Glutamatergic neuron (in vitro differentiated cells): ENCODE measurements around the gene AFM. TPM values are rescaled to one million over a fixed set of nuclear protein-coding genes. Genes with fewer than 3 reads are reported as not detected.

Source experiments
- DNase-seq: peaks from one replicate; pipeline ENCODE4 v3.0.0; 2022
- H3K27ac Mint-ChIP-seq: one replicate; pipeline ENCODE4 v1.8.0; 2020; ENCODE audit warnings: mild to moderate bottlenecking, mixed read lengths, inconsistent platforms; ENCODE audit not compliant: unreplicated experiment
- H3K27me3 Mint-ChIP-seq: one replicate; pipeline ENCODE4 v1.8.0; 2020; ENCODE audit warnings: mild to moderate bottlenecking, moderate library complexity, mixed read lengths, inconsistent platforms; ENCODE audit not compliant: unreplicated experiment
- H3K36me3 Mint-ChIP-seq: one replicate; pipeline ENCODE4 v1.8.0; 2020; ENCODE audit warnings: mild to moderate bottlenecking, mixed read lengths, inconsistent platforms; ENCODE audit not compliant: unreplicated experiment
- H3K4me1 Mint-ChIP-seq: one replicate; pipeline ENCODE4 v1.8.0; 2020; ENCODE audit warnings: mild to moderate bottlenecking, low read depth, mixed read lengths, inconsistent platforms; ENCODE audit not compliant: unreplicated experiment
- H3K4me3 Mint-ChIP-seq: one replicate; pipeline ENCODE4 v1.8.0; 2020; ENCODE audit warnings: mild to moderate bottlenecking, mixed read lengths, inconsistent platforms; ENCODE audit not compliant: unreplicated experiment
- H3K9me3 Mint-ChIP-seq: one replicate; pipeline ENCODE4 v1.8.0; 2020; ENCODE audit warnings: mild to moderate bottlenecking, moderate library complexity, mixed read lengths, inconsistent platforms; ENCODE audit not compliant: unreplicated experiment
- total RNA-seq: library from RNA; stranded (reverse); fragmentation: NEBNext Ultra II Directional; extraction: Animal tissue kit (Norgen Biotek cat#: 25700); gene quantifications from one replicate; pipeline ENCODE4 v1.2.1, GENCODE V29; 2021; ENCODE audit not compliant: unreplicated experiment
- TF ChIP-seq, protein P1 (sequence below): fragments of 200-600 bp; sonication (generic); IDR thresholded peaks from one replicate; pipeline ENCODE4 v1.5.0; 2021; ENCODE audit not compliant: partially characterized antibody, unreplicated experiment

Gene AFM
- total RNA-seq, 1 donor from 2014 or later: not detected

DNA sequence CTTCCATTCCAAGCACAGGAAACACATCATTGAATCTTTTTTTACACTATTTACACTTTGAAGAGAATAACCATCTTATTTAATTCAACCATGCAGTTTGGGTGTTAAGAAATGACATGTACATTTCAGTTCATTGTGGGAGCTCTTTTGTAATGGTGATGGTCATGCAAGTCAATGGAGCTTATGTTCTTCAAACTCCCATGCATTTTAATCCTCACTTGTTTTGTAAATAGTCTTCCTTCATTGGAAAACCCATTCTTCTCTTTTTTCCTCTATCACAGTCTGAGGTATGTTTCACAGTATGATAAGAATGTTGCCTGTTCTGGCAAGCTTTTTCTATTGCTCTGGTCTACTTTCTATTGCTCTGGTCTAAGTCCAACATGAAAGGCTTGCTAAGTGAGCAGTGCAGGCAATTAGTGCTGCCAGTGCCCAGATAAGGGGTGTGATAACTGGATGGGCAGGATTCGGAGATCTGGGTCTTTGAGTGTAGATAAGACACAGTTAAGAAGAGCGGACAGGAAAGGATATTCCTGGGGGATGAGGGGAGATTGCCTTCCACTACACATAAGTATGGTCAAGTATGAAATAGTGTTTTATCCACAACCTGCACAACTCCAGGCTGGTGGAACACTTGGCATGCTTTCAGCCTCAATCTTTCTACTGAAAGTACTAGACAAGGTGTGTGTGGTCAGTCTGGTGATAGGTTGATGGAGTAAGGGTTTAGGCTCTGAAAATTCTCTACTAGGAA is 28.4 kb upstream of the AFM start:
- Mint-ChIP-seq H3K4me3 (no peak overlapping the region), H3K36me3 (no peaks in the 10 kb centered on the region), H3K9me3 (no peaks in the 10 kb centered on the region), H3K27me3 (no peaks in the 10 kb centered on the region), H3K4me1 (peaks cover 10% of the 10 kb centered on the region), H3K27ac (no peak overlapping the region)
- TF ChIP-seq, protein P1, sequence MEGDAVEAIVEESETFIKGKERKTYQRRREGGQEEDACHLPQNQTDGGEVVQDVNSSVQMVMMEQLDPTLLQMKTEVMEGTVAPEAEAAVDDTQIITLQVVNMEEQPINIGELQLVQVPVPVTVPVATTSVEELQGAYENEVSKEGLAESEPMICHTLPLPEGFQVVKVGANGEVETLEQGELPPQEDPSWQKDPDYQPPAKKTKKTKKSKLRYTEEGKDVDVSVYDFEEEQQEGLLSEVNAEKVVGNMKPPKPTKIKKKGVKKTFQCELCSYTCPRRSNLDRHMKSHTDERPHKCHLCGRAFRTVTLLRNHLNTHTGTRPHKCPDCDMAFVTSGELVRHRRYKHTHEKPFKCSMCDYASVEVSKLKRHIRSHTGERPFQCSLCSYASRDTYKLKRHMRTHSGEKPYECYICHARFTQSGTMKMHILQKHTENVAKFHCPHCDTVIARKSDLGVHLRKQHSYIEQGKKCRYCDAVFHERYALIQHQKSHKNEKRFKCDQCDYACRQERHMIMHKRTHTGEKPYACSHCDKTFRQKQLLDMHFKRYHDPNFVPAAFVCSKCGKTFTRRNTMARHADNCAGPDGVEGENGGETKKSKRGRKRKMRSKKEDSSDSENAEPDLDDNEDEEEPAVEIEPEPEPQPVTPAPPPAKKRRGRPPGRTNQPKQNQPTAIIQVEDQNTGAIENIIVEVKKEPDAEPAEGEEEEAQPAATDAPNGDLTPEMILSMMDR: no peak
- no peak for DNase-seq

- Mint-ChIP-seq H3K4me1 (peaks cover 10% of the 10 kb centered on the region), H3K36me3 (no peaks in the 10 kb centered on the region), H3K27me3 (no peaks in the 10 kb centered on the region), H3K27ac (no peak overlapping the region), H3K4me3 (no peak overlapping the region), H3K9me3 (no peaks in the 10 kb centered on the region)
- no peak for DNase-seq
- TF ChIP-seq, protein P1: no peak
Observed at GRCh38 chr4:73453701-73454005, 27.9 kb upstream of the AFM start.

DNA sequence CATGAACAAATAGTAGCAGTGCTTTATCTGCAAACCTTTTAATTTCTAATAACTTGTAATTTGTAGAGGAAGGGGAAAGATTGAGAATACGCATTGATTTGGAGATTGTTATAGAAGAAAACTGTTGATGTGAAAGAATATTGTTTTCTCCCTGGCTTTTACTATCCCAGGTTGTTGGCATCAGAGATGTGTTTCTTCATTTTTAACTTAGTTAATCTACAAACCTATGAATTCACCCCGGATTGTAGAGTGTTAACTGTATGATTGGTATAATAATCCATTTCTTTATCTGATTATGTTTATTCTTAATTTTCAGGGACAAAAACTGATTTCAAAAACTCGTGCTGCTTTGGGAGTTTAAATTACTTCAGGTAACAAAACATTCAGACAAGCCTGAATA is 26.6 kb upstream of the AFM start:
- Mint-ChIP-seq H3K27ac (no peak overlapping the region), H3K36me3 (no peaks in the 10 kb centered on the region), H3K4me1 (peaks cover 10% of the 10 kb centered on the region), H3K4me3 (no peak overlapping the region), H3K9me3 (no peaks in the 10 kb centered on the region), H3K27me3 (no peaks in the 10 kb centered on the region)
- no peak for DNase-seq
- TF ChIP-seq, protein P1: no peak

DNA sequence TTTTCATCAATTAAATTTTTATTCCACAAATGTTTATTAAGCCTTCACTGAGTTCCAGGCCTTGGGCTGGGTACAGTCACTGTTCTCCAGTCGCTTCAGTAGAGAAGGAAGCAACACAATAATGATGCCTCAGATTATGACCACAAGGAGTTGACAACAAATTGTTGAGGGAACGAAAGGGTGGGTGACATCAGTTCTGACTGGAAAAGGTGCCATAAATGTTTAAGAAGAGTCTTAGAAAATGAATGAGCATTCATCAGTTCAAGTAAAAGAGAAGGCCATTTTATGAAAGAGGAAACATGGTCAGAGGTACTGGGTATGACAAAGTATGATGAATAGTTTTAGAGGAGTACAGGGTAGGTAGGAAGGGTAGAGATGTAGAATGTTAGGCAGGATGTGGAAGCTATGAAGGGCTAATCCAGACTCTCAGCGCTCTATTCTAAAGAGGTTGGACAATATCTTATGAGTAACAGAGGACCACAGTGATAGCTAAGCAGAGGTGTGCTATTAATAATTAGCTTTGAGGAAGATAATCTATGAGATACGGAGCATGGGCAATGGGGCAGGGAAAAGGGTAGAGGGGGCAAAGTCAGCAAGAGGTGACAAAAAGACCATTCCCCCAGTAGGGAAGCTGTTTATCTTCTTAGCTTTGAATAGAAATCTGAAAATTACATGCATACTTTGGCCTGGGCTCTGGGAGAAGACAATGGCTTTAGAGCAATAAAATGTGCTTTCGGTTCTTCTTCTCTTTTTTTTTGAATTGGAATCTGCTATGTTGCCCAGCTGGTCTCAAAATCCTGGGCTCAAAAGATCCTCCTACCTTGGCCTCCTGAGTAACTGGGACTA is 25.1 kb upstream of the AFM start:
- H3K4me3 Mint-ChIP-seq: no peak overlapping the region
- no peaks in the 10 kb centered on the region for H3K36me3 Mint-ChIP-seq
- peaks cover 8% of the 10 kb centered on the region for H3K4me1 Mint-ChIP-seq
- DNase-seq: no peak
- TF ChIP-seq, protein P1: no peak
- no peak overlapping the region for H3K27ac Mint-ChIP-seq
- no peaks in the 10 kb centered on the region for H3K9me3 Mint-ChIP-seq
- H3K27me3 Mint-ChIP-seq: no peaks in the 10 kb centered on the region
